ENCODE data around the gene EIF4G1.

Gene EIF4G1

DNA sequence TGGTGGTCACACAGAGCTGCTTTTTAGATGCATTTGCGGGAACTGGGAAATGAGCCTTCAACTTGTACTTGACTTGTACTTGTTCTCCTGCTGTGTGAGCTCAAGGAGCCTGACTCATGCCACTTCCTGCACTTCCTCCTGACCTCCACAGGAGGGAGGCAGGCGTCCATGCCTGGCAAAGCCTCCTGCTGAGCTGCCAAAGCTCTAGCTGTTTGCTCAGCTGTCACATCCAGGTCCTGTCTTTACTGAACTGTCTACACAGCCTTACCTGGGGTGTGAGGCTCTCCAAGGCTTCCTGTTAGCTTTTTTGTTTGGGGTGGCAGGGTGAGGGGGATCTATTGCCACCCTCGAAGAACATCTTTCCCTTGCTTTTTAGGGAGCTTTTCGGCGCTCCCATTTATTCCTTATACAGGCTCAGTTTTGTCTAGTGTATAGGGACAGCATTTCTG is 57.2 kb downstream of the EIF4G1 start:
- peak; percentile 84 for DNase-seq

DNA sequence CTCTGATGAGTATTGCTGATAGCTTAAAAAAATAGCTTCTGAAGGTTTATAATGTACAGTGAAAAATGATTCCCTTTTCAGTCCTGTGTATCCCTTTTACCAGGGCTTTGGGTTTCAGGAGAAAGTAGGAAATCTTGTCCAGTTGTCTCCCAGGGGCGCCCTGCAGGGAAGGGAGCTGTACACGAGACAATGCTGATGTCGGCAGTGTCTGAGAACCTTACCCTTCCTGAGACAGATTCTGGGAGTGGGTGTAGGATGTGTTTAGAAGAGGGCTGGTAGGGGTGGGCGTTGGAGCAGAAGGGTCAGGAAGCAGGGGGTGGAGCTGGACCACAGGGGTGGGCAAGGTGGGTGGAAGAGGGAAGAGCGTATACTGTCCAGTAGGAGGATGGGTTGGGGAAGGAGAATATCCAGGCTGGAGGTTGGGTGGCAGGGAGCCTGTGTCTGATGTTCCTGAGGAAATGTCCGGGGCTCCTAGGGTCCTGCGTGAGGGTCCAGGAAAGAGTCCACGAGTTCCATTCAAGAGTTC is 58.0 kb downstream of the EIF4G1 start:
- DNase-seq, result no peak

DNA sequence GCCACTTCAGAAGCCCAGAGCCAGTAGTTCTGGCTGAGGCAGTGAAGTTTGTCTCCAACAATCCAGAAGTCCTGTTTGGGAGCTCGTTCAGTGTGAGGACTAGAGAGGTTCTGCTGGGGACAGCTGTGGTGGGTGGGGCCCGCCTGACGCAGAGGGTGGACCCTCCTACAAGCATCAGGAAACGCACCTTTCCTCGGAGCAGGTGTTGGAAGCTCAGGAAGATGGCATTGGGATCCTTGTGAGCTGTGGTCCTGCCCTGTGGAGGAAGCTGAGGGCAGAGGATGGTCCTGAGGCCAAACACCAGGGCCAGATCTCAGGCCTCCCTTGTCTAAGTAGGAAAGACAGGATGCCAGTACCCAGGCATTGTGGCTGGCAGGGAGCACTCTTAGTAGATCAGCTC is 58.5 kb downstream of the EIF4G1 start:
- no peak for DNase-seq

DNA sequence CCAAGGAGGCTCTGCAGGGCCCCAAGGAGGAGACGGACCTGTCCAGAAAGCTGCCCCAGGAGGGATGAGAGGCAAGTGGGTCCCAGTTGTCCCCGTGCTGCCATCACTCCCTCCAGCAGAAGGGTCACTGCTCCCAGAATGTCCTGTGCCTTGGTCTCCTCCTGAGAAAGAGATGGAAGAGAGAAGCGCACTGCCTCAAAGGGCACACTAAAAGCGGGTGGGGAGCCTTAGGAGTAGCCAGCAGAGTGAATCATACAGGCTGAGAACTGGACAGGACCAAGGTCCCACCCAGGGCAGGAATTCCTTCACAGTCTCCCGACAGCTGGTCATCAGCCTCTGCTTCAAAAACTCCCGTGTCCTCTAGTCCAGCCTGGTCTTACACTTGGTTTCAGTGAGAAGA is 59.0 kb downstream of the EIF4G1 start:
- no peak for DNase-seq

DNA sequence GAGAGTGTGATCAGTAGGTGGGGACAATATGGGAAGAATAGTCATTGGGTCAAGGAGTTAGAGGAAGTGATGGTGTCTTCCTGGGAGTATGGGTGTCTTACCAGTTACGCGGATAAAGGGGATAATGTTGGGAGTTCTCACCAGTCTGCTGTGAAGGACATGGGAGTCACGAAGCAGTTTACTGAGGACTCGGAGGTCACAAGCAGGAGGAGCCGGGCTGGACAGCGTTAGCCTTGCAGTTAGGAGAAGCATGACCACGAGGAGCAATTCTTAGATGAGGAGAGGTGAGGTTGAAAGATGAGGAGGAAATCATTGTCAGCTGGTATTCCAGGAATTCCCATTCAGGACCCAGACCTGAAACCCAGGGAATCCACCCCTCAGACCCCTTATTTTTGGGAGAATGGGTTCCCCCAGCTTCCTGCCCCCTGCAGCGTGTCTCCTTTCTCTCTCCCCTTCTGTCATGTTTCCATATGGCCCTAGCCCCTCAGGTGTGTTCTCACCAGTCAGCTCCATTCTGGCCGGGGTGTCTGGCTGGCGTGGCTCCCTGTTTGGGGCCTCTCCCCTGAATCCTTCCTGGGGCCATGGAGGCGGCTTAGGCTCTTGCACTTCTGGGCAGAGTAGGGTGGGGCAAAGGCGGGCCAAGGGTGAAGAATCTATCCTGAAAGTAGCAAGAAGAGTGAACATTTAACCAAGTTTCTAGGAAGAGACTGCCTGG is 61.5 kb downstream of the EIF4G1 start:
- no peak for DNase-seq

GRCh38 chr3:184377374-184377773 is 63.0 kb downstream of the EIF4G1 start:
- no peak for DNase-seq

DNA sequence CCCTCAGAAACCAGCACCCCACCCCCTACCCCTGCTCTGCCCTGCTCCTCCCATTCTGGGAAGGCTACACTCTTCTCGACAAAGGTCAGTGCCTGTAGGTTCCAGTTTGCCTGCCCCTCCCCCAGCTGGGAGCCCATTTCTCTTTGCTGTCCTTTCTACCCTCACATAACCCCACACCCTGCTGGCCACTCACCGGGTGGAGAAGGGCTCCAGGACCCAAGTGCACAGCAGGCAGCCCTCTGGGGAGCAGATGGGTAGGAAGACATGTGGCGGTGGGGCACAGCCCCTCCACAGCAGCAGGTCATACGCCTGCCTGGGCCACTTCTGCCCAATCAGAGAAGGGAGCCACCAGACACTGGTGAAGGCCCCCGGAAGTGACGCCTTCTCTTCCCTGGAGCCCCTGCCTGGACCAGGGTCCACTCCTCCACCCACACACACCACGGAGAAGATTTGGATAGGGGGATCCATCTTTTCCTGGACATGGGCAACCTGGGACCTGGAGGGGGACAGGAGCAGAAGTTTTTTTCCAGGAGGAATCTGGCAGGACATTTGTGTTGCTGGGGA is 63.6 kb downstream of the EIF4G1 start, which contains the start of gene THPO:
TSS of gene THPO (minus strand) at position 326 of the 564 bp plus-strand sequence. CDS start 1,948 bp downstream, outside the sequence.
- no peak for DNase-seq

DNA sequence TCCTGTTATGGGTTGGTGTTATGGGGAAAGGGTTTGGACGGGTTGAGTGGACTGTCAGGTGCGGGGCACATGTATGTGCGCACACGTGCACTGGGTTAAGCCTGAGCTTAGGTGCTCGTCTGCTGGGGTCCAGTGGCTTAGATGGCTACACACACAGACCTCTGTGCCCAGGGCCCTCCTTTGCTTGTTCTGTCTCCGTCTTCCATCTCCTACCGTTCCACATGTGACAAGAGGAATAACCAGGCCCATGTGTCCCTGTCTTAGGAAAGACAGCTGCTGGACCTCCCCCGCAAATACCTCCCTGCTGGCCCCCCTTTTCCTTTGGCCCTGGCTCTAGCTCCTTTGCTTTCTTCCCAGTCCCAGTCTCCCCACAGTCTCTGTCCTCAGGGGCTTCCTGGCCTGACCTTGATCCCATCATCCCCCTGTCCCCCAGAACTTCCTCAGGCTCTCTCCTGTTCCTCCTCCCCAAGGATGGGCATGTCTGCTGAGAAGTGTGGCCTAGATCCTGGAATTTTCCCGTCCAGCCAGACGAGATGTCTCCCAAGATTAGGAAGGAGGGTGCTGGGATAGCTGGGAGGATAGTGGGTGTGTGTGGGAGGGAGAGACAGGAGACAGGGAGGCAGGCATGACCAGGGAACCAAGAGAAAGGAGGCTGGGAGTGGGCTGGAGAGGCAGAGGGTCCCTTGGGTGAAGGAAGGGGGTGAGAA is 64.4 kb downstream of the EIF4G1 start:
- DNase-seq, result no peak

DNA sequence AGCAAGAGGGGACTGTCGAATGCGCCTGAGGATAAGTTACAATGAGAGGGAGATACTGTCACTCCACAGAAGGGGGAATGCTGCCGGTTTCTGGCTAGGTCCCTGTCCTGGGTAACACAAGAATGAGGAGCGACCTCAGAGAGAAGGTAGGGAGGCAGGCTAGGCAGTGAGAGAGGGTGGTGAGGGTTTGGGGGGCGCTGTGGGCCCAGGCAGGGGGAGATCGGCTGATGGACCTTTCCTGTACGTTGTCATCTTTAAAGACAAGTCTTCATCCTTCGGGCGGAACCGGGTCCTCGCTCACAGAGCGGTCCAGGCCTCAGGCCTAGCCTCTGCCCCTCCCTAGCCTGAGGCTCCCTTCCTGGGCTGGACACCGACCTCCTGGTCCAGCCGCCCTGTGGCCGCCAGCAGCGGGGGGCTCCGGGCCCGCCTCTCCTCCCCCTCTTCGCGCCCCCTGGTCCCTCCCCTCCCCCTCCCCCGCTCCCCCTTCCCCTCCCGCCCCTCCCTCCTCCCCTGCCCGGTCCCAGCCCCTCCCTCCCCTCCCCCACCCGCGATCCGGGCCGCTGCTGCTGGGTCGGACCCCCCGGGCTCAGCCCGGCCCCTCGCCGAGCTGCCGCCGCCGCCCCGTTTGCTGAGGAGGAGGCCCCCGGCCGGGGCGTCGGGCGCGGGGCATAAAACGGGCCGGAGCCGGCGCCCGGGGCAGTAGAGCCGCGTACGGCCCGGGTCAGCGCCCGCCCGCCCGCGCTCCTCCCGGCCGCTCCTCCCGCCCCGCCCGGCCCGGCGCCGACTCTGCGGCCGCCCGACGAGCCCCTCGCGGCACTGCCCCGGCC is 65.2 kb downstream of the EIF4G1 start, which contains the start of gene CHRD:
TSS of gene CHRD (plus strand) at position 697 of the 827 bp plus-strand sequence. CDS start 265 bp downstream, outside the sequence.
- DNase-seq, result peak; percentile 77

GRCh38 chr3:184380185-184380626 is 65.8 kb downstream of the EIF4G1 start:
- DNase-seq, result peak; percentile 89

DNA sequence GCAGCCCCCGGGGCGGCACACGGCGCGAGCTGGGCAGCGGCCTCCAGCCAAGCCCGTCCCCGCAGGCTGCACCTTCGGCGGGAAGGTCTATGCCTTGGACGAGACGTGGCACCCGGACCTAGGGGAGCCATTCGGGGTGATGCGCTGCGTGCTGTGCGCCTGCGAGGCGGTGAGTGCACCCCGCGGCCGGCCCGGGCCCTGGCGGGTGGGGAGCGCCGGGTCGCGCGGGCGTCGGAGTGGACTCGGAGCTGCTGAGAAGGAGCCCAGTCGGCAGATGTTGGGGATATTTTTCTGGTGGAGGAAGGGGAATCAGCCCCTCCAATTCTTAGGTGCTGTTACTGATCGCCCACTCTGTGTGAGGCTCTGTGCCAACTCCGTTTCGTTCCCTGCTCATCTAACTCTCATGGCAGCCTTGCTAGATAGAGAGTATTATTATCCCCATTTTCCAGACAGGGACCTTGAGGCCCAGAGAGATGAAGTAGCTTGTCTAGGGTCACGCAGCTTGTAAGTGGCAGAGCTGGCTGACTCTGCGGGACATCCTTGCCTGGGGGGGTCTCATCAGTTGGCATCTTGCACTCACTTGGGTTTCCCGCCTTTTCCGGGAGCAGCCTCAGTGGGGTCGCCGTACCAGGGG is 66.3 kb downstream of the EIF4G1 start:
- no peak for DNase-seq

DNA sequence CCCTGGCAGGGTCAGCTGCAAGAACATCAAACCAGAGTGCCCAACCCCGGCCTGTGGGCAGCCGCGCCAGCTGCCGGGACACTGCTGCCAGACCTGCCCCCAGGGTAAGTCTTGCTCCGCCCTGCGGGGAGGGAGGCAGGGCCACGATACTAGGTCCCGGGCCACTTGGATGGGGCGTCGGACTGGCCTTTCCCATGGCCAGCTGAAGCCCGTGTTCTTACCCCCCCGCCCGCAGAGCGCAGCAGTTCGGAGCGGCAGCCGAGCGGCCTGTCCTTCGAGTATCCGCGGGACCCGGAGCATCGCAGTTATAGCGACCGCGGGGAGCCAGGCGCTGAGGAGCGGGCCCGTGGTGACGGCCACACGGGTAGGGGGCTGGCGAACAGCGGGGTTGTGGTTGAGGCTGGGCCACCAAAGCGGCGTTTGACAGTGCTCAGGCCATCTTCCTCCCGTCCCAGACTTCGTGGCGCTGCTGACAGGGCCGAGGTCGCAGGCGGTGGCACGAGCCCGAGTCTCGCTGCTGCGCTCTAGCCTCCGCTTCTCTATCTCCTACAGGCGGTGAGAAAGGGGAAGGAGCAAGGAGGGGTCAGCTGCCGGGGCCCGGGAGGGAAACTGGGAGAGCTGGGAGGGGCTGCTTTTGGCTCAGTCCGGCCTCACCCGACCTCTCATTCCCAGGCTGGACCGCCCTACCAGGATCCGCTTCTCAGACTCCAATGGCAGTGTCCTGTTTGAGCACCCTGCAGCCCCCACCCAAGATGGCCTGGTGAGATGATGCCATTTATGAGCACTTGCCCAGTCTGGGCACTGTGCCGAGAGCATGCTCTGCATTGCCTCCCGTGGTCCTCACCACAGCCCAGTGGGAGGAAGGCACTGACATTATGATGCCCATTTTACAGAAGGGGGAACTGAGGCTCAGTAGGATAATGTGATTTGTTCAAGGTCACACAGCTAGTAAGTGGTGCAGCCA is 67.1 kb downstream of the EIF4G1 start:
- DNase-seq, result no peak

- DNase-seq, result no peak
These were observed 68.1 kb downstream of the EIF4G1 start for GRCh38 chr3:184382326-184383032.

DNA sequence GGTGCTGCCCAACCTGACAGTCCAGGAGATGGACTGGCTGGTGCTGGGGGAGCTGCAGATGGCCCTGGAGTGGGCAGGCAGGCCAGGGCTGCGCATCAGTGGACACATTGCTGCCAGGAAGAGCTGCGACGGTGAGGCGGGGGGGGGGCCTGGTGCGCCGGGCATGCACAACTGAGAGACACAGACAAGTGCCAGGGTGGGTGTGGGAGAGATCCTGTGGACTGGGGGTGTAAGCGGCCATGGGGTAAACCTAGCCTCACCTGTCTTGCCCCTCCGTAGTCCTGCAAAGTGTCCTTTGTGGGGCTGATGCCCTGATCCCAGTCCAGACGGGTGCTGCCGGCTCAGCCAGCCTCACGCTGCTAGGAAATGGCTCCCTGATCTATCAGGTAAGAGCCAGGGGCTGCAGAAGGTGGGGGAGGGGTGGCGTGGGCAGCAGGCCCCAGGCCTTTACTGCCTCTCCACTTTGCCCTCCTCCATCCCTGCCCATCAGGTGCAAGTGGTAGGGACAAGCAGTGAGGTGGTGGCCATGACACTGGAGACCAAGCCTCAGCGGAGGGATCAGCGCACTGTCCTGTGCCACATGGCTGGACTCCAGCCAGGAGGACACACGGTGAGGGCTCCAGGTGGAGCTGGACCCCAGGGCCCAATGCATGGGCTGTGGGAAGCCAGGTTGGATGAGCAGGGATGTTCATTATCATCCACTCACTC is 68.8 kb downstream of the EIF4G1 start:
- DNase-seq, result no peak

DNA sequence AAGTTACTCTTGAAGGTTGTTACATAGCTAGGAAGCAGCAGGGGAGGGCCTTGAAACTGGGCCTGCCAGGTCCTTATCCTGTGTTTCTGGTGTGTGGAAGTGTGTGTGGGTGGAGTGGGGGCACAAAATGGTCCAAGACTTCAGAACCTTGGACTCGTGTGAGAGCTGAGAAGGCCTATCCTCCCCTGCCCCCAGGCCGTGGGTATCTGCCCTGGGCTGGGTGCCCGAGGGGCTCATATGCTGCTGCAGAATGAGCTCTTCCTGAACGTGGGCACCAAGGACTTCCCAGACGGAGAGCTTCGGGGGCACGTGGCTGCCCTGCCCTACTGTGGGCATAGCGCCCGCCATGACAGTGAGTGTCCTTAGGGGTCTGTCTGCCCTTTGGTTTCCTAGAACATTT is 69.9 kb downstream of the EIF4G1 start:
- DNase-seq, result no peak

Data from left hindlimb (tissue), 1 donor.